SH-SY5Y (cell line): ENCODE measurements around the gene LRMDA.

Experiments
- GATA2 ChIP-seq: IDR thresholded peaks from 2 replicates; pipeline ENCODE4 v1.6.1; 2011; ENCODE audit warnings: mild to moderate bottlenecking, low read depth, low read length
- GATA3 ChIP-seq: IDR thresholded peaks from 2 replicates; pipeline ENCODE4 v1.6.1; 2011; ENCODE audit warnings: low read depth, mild to moderate bottlenecking, low read length, moderate library complexity

DNA sequence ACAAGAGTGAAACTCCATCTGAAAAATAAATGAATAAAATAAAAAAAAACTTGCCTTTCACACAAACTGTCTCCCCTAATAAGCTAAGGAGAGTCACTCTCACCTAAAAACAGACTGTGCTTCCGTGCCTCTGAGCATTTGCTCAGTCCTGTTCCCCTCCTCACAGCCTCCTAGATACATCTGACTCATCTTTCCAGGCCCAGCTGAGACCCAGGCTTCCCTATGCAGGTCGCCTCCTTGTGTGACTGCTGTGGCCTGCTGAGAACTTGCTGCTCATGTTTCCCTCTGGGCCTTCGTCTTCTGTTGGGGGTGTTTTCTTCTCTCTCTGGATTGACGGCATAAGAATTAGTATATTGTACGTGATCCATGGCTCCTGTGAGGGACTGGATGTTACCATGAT, 777.7 kb downstream of the LRMDA start:
- no peak for TF ChIP-seq GATA2
- TF ChIP-seq GATA3 = no peak
